Retinal pigment epithelial cell (primary cell): Measurements from ENCODE around the gene C1orf105.

Experiments used
- DNase-seq: peaks from one replicate; pipeline ENCODE4 v3.0.0-alpha.2; 2010; ENCODE audit warnings: low read depth
- H3K4me3 ChIP-seq: 2 replicates; pipeline ENCODE4 v1.5.1; 2011; ENCODE audit warnings: mild to moderate bottlenecking, low read length, control low read depth, moderate library complexity
- CTCF ChIP-seq: conservative IDR thresholded peaks from 2 replicates; pipeline ENCODE4 v1.5.1; 2011; ENCODE audit warnings: low read depth, low read length, control low read depth, inconsistent platforms

The C1orf105 gene

GRCh38 chr1:172410027-172410426 is 10.5 kb upstream of the C1orf105 start:
- no peak for DNase-seq
- no peak for TF ChIP-seq CTCF
- no peak overlapping the region for H3K4me3 ChIP-seq

- no peak for TF ChIP-seq CTCF
- H3K4me3 ChIP-seq: no peak overlapping the region
- no peak for DNase-seq
These were observed 8.6 kb upstream of the C1orf105 start for GRCh38 chr1:172411791-172412338.

- TF ChIP-seq CTCF: no peak
- no peak for DNase-seq
- H3K4me3 ChIP-seq: no peak overlapping the region
These were observed 6.2 kb upstream of the C1orf105 start for GRCh38 chr1:172414331-172414730.

- TF ChIP-seq CTCF: no peak
- no peak for DNase-seq
- H3K4me3 ChIP-seq: no peak overlapping the region
These were observed 3.9 kb upstream of the C1orf105 start for GRCh38 chr1:172416496-172417035.

- no peak overlapping the region for H3K4me3 ChIP-seq
- no peak for DNase-seq
- no peak for TF ChIP-seq CTCF
These were observed 2.9 kb upstream of the C1orf105 start for GRCh38 chr1:172417557-172417956.

GRCh38 chr1:172421974-172422604 is 1.6 kb downstream of the C1orf105 start:
- no peak for DNase-seq
- TF ChIP-seq CTCF: no peak
- H3K4me3 ChIP-seq: no peak overlapping the region

GRCh38 chr1:172423336-172423735 is 2.9 kb downstream of the C1orf105 start:
- no peak for DNase-seq
- TF ChIP-seq CTCF: no peak

More at GRCh38 chr1:172423336-172423735, 2.9 kb downstream of the C1orf105 start:
- no peak overlapping the region for H3K4me3 ChIP-seq
